ENCODE data around the gene FGD2. TPM values are rescaled to one million over a fixed set of nuclear protein-coding genes. Genes with fewer than 3 reads are reported as not detected.

Gene FGD2
- total RNA-seq, 1 experiment from 2014 or later = 0.08 TPM

DNA sequence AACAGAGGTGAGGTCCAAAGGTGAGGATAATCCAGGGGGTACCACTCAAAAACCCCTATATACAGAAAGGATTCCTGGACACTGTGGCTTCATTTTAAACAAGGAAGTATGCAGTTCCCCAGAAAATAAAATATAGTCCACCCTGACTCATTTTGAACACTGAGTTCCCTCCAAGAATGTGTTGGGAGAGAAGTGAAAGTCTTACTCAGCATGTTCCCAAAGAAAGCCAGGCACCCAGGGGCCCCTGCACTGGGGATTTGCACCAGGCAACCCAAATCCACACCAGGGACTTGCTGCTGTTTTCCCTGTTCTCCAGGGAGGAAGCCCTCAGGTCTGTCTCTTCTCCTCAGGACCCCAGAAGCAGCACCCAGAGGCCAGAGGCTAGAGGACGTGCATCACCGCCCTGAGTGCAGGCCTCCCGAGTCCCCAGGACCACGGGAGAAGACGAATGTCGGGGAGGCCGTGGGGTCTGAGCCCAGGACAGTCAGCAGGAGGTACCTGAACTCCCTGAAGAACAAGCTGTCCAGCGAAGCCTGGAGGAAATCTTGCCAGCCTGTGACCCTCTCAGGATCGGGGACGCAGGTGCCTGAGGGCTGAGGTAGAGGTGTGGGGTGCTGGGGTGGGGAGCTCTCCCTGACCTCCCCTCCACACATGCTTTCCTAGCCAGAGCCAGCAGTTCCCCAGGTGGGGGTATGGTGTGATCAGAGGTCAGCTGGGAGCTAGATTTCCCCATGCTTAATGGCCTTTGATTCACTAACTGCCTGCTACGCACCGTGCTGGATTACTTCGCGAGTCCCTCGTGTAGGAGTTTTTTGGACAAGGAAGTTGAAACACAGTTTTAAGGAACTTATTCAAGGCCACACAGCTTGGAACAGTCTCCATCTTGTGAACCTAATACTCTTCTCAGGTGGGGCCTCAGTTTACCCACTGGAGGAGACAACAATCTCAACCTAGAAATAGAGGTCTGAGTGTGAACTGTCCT is 3.3 kb downstream of the FGD2 start:
- in situ Hi-C loops (cut with HindIII; ENCODE audit: low pct_unique_long_range_greater_than_20kb, low sequenced_read_pairs) = no loop called here

GRCh38 chr6:37010402-37010892 is 5.0 kb downstream of the FGD2 start:
- in situ Hi-C loops (cut with HindIII; ENCODE audit: low pct_unique_long_range_greater_than_20kb, low sequenced_read_pairs) = no loop called here
- DNase-seq (ENCODE audit: low read depth, low spot score) = no peak

More for the DNA sequence above, 3.3 kb downstream of the FGD2 start:
- DNase-seq (ENCODE audit: low read depth, low spot score) = no peak

DNA sequence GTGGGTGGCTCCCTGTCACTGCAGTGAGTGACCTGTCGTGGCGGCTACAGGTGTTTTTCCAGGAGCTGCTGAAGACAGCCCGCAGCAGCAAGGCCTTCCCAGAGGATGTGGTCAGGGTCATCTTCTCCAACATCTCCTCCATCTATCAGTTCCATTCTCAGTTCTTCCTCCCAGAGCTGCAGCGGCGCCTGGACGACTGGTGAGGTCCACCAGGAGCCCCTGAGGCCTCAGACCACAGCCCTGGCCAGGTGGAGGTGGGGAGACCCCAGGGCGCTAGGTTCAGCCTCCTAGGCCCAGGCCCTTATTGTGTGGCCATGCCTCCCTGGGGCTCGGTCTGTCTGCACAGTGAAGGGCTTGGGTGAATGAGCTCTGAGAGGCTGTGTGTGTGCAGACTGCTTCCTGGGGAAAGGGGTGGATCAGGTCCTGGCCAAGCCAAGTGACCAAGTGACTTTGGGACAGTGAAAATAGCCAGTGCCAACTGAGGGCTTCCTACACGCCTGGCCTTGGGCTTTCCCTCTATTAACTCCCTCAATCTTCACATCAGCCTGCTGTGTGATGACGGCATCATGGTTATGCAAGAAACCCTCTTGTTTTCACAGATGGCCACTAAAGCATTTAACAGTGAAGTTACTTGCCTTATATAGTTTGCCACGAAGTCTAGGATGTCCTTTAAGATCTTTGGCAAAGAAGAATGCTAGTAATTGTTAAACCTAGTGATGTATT is 6.4 kb downstream of the FGD2 start:
- in situ Hi-C loops (cut with HindIII; ENCODE audit: low pct_unique_long_range_greater_than_20kb, low sequenced_read_pairs) = no loop called here
- no peak for DNase-seq (ENCODE audit: low read depth, low spot score)

- in situ Hi-C loops (cut with HindIII; ENCODE audit: low pct_unique_long_range_greater_than_20kb, low sequenced_read_pairs) = no loop called here
- DNase-seq (ENCODE audit: low read depth, low spot score) = no peak
These were observed 8.3 kb downstream of the FGD2 start for GRCh38 chr6:37013516-37014491.

DNA sequence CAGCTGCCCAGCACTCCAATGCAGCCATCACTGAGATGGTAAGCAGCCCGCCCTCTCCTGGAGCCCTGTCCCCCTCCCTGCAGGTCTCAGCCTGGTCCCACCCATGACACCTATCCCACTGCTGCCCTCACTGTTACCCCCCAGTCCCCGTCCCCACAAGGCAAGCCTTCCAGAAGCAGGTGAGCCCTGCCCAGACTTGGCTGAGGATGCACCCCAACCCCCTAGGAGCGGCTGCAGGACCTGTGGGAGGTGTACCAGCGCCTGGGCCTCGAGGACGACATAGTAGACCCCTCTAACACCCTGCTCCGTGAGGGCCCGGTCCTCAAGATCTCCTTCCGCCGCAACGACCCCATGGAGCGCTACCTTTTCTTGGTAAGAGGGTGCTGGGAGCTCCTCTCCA is 9.2 kb downstream of the FGD2 start:
- no peak for DNase-seq (ENCODE audit: low read depth, low spot score)
- in situ Hi-C loops (cut with HindIII; ENCODE audit: low pct_unique_long_range_greater_than_20kb, low sequenced_read_pairs) = no loop called here

DNA sequence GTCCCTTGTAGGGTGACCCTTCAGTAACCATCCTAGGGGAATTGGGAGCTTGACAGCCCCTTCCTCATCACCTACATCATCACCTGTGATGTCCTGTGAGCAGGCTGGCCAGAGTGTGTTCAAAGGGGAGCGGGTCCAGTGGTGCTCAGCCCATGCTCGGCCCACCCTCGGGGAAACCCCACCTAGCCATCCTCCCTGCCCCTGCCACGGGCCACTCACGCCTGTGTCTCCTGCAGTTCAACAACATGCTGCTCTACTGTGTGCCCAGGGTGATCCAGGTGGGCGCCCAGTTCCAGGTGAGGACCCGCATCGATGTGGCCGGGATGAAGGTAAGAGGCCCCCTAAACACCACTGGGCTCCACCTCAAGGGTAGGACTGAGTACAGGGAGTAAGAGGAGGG is 10.1 kb downstream of the FGD2 start:
- in situ Hi-C loops (cut with HindIII; ENCODE audit: low pct_unique_long_range_greater_than_20kb, low sequenced_read_pairs) = no loop called here
- DNase-seq (ENCODE audit: low read depth, low spot score) = no peak

DNA sequence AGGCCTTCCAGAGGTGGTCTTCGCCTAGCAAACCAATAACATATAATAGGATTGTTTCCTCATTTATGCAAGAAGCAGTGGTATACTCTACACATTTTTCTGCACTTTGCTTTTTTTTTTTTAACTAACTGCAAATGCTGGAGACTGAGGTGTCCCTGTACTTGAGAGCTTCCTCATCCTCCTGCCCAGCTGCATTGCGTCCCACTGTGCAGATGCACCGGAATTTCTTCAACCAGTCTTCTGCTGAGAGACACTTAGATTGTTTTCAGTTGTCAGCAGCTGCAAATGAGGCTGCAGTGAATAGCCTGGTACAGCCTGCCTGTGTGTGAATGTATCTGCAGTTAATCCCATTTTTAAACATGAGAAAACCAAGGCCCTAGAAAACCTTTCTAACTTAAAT is 11.5 kb downstream of the FGD2 start:
- in situ Hi-C loops (cut with HindIII; ENCODE audit: low pct_unique_long_range_greater_than_20kb, low sequenced_read_pairs) = no loop called here

GRCh38 chr6:37017606-37018197 is 12.2 kb downstream of the FGD2 start:
- DNase-seq (ENCODE audit: low read depth, low spot score) = no peak
- in situ Hi-C loops (cut with HindIII; ENCODE audit: low pct_unique_long_range_greater_than_20kb, low sequenced_read_pairs) = no loop called here

More for the DNA sequence above, 11.5 kb downstream of the FGD2 start:
- no peak for DNase-seq (ENCODE audit: low read depth, low spot score)

DNA sequence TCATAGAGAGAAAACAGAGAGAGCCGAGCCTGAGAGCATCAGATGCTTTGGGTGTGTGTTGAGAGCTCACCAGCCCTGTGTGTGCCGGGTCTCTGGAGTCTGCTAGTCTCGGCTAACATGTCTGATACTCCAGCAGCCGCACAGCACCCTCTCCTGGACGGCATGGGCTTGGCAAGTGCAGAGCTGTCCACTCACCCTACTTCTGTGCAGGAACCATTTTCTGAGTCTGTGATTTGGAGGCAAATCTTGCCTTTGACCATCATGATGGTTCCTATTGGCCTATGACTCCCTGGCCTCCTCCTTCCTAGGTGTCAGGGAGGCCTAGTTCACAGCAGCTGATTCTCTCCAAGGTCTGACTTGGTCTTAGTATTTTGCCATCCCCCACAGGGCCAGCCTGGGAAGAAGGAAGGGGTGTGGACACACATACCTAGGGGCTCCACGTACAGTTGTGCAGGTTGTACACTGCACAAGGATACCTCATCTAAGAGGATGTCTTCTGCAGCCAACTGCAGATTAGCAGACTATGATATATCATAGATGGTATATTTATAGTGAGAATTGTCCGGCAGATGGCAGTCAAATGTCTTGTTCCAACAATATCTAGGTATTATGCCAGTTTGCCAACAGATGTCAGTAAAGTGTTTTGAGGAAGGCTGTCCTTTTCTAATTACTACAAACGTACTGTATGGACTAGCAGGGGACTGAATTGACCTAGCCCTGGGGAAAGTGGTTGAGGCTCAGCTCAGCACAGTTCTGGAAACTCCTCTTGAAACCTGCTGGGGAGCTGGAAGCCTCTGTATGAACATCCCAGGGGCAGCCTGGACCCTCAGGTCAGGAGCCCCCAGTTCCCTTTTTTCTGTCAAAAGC is 13.0 kb downstream of the FGD2 start:
- peak; percentile 87 for DNase-seq (ENCODE audit: low read depth, low spot score)
- in situ Hi-C loops (cut with HindIII; ENCODE audit: low pct_unique_long_range_greater_than_20kb, low sequenced_read_pairs) = no loop called here

- in situ Hi-C loops (cut with HindIII; ENCODE audit: low pct_unique_long_range_greater_than_20kb, low sequenced_read_pairs) = no loop called here
- no peak for DNase-seq (ENCODE audit: low read depth, low spot score)
These were observed 13.6 kb downstream of the FGD2 start for GRCh38 chr6:37019065-37019450.

- in situ Hi-C loops (cut with HindIII; ENCODE audit: low pct_unique_long_range_greater_than_20kb, low sequenced_read_pairs) = no loop called here
- no peak for DNase-seq (ENCODE audit: low read depth, low spot score)
These were observed 14.9 kb downstream of the FGD2 start for GRCh38 chr6:37020381-37020780.

DNA sequence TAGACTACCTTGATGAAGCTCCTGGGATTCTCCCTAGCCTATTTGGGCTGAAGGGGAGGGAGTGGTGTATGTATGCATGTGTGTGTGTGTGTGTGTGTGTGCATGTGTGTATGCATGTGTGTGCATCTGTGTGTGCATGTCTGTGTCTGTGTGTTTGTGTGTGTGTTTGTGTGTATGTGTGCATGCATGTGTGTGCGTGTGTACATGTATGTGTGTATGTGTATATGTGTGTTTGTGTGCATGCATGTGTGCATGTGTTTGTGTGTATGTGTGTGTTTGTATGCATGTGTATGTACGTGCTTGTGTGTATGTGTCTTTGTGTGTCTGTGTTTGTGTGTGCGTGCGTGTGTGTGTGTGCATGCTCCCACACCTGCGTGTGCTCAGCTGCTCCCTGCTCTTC is 15.4 kb downstream of the FGD2 start:
- no peak for DNase-seq (ENCODE audit: low read depth, low spot score)
- in situ Hi-C loops (cut with HindIII; ENCODE audit: low pct_unique_long_range_greater_than_20kb, low sequenced_read_pairs) = no loop called here

DNA sequence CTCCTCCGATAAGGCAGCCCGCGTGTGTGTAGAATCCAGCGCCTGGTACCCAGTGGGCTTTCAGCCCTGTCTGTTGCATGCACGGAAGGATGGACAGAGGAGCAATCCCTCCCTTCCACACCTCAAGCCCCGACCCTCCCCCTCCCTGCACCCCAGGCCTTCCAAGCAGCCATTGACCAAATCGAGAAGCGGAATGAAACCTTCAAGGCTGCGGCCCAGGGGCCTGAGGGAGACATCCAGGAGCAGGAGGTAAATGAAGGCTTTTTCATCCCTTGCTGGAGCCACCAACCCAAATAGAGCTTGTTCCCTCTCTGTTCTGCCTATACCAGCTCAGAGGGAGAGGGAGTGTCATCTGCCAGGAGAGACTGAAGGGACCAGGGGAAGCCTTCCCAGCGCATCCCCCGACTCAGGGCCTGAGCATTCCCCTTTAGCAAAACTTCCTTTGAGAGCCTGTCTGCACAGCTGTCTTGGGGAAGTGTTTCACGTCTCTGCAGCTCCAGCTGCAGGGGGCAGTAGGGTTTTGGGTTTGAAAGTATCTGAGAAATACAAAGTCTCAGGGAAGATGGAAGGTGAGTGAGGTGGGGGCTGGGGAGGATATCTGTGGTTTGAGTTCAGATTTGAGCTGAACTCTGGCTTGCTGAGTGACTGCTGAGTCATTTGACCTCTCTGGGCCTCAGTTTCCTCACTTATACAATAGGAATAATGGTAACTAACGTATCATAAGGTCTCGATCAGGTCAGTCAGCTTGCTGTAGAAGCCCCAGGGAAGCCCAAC is 16.1 kb downstream of the FGD2 start:
- in situ Hi-C loops (cut with HindIII; ENCODE audit: low pct_unique_long_range_greater_than_20kb, low sequenced_read_pairs) = no loop called here
- peak; percentile 50 for DNase-seq (ENCODE audit: low read depth, low spot score)

- in situ Hi-C loops (cut with HindIII; ENCODE audit: low pct_unique_long_range_greater_than_20kb, low sequenced_read_pairs) = no loop called here
- no peak for DNase-seq (ENCODE audit: low read depth, low spot score)
These were observed 16.8 kb downstream of the FGD2 start for GRCh38 chr6:37022135-37022863.
